DOHH2 (cell line): ENCODE measurements around the gene PRIM2.

ENCODE experiments used
- H3F3A ChIP-seq: fragments of 200-600 bp; sonication (generic), shearing (Covaris generic); 2 replicates; pipeline ENCODE4 v1.6.0; 2016; ENCODE audit warnings: antibody characterized with exemption, mild to moderate bottlenecking; ENCODE audit not compliant: control insufficient read depth, insufficient read depth
- H3K27ac ChIP-seq: fragments of 200-600 bp; sonication (generic); 2 replicates; pipeline ENCODE4 v1.5.1; 2014; ENCODE audit warnings: low read depth, mild to moderate bottlenecking, low read length, moderate library complexity
- H3K27me3 ChIP-seq: fragments of 200-600 bp; sonication (generic); 2 replicates; pipeline ENCODE4 v1.6.1; 2014; ENCODE audit warnings: mild to moderate bottlenecking, low read length, mixed read lengths; ENCODE audit not compliant: control insufficient read depth
- H3K36me3 ChIP-seq: fragments of 200-600 bp; sonication (generic); 2 replicates; pipeline ENCODE4 v1.6.1; 2014; ENCODE audit warnings: mild to moderate bottlenecking, low read length, moderate library complexity, mixed read lengths; ENCODE audit not compliant: control insufficient read depth
- H3K4me1 ChIP-seq: fragments of 200-600 bp; sonication (generic); 2 replicates; pipeline ENCODE4 v1.6.1; 2014; ENCODE audit warnings: mild to moderate bottlenecking, low read length, mixed read lengths; ENCODE audit not compliant: control insufficient read depth
- H3K4me2 ChIP-seq: fragments of 200-600 bp; sonication (generic); 2 replicates; pipeline ENCODE4 v1.6.0; 2014; ENCODE audit warnings: mild to moderate bottlenecking, low read length, moderate library complexity
- H3K4me3 ChIP-seq: fragments of 200-600 bp; sonication (generic); 2 replicates; pipeline ENCODE4 v1.5.1; 2014; ENCODE audit warnings: mild to moderate bottlenecking, low read length, mixed read lengths
- H3K79me2 ChIP-seq: fragments of 200-600 bp; sonication (generic); 2 replicates; pipeline ENCODE4 v1.6.1; 2014; ENCODE audit warnings: mild to moderate bottlenecking, low read length, mixed read lengths; ENCODE audit not compliant: control insufficient read depth
- H3K9me2 ChIP-seq: fragments of 200-600 bp; sonication (generic); replicated peaks from 2 replicates; pipeline ENCODE4 v1.6.1; 2014; ENCODE audit warnings: mild to moderate bottlenecking, low read length, mixed read lengths; ENCODE audit not compliant: control insufficient read depth
- H3K9me3 ChIP-seq: fragments of 200-600 bp; sonication (generic); 2 replicates; pipeline ENCODE4 v1.6.1; 2014; ENCODE audit warnings: antibody characterized with exemption, low read length, mixed read lengths; ENCODE audit not compliant: control insufficient read depth, insufficient read depth
- H4K20me1 ChIP-seq: fragments of 200-600 bp; sonication (generic); 2 replicates; pipeline ENCODE4 v1.6.0; 2014; ENCODE audit warnings: low read depth, mild to moderate bottlenecking, antibody characterized with exemption, low read length, moderate library complexity; ENCODE audit not compliant: control insufficient read depth, insufficient read depth
- EZH2phosphoT487 ChIP-seq: fragments of 200-600 bp; sonication (generic); IDR thresholded peaks from 2 replicates; pipeline ENCODE4 v1.6.1; 2017; ENCODE audit warnings: borderline replicate concordance, mild to moderate bottlenecking, antibody characterized with exemption, low read length, moderate library complexity, mixed read lengths
- TF ChIP-seq, protein P1 (sequence below): fragments of 200-600 bp; sonication (generic); IDR thresholded peaks from one replicate; pipeline ENCODE4 v1.5.1; 2014; ENCODE audit warnings: antibody characterized with exemption, mild to moderate bottlenecking, low read depth, low read length; ENCODE audit not compliant: poor library complexity, severe bottlenecking

PRIM2 gene

DNA sequence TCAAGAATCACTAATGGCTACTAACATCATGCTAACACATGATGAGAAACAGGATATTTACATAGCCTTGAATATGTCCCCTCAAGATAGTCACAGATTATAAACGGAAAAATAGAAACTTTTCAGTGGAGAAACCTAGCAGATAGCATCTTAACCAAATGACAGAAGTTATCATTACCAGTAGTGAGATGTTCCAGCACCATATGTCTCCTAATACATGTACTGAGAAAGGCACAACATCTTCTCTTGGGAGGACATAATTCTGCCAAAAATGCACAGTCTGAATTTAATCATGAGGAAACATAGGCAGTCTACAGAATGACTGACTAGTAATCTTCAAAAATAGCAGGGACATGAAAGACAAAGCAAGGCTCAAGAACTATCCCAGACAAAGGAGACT, 19.9 kb upstream of the PRIM2 start:
- H3K9me3 ChIP-seq: no peaks in the 10 kb centered on the region
- H3F3A ChIP-seq: no peaks in the 10 kb centered on the region
- TF ChIP-seq, protein P1, sequence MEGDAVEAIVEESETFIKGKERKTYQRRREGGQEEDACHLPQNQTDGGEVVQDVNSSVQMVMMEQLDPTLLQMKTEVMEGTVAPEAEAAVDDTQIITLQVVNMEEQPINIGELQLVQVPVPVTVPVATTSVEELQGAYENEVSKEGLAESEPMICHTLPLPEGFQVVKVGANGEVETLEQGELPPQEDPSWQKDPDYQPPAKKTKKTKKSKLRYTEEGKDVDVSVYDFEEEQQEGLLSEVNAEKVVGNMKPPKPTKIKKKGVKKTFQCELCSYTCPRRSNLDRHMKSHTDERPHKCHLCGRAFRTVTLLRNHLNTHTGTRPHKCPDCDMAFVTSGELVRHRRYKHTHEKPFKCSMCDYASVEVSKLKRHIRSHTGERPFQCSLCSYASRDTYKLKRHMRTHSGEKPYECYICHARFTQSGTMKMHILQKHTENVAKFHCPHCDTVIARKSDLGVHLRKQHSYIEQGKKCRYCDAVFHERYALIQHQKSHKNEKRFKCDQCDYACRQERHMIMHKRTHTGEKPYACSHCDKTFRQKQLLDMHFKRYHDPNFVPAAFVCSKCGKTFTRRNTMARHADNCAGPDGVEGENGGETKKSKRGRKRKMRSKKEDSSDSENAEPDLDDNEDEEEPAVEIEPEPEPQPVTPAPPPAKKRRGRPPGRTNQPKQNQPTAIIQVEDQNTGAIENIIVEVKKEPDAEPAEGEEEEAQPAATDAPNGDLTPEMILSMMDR: no peak
- no peak for TF ChIP-seq EZH2phosphoT487

GRCh38 chr6:57298741-57299140, 18.7 kb upstream of the PRIM2 start:
- Histone ChIP-seq H3K9me2 (no peaks in the 10 kb centered on the region), H3K4me2 (no peak overlapping the region), H3K9me3 (no peaks in the 10 kb centered on the region), H4K20me1 (no peaks in the 10 kb centered on the region), H3K27me3 (peaks cover 4% of the 10 kb centered on the region; the same call in 1 of the 2 replicates), H3K79me2 (no peaks in the 10 kb centered on the region), H3K36me3 (no peaks in the 10 kb centered on the region), H3K4me3 (no peak overlapping the region), H3F3A (no peaks in the 10 kb centered on the region), H3K4me1 (no peaks in the 10 kb centered on the region), H3K27ac (no peak overlapping the region)
- no peak for TF ChIP-seq EZH2phosphoT487
- TF ChIP-seq, protein P1: no peak

More for the DNA sequence above, 19.9 kb upstream of the PRIM2 start:
- no peaks in the 10 kb centered on the region for H3K4me1 ChIP-seq
- no peak overlapping the region for H3K27ac ChIP-seq
- H3K4me3 ChIP-seq: no peak overlapping the region
- H3K27me3 ChIP-seq: peaks cover 4% of the 10 kb centered on the region; the same call in 1 of the 2 replicates
- no peaks in the 10 kb centered on the region for H3K79me2 ChIP-seq
- no peaks in the 10 kb centered on the region for H4K20me1 ChIP-seq
- H3K4me2 ChIP-seq: no peak overlapping the region
- no peaks in the 10 kb centered on the region for H3K36me3 ChIP-seq
- H3K9me2 ChIP-seq: no peaks in the 10 kb centered on the region

DNA sequence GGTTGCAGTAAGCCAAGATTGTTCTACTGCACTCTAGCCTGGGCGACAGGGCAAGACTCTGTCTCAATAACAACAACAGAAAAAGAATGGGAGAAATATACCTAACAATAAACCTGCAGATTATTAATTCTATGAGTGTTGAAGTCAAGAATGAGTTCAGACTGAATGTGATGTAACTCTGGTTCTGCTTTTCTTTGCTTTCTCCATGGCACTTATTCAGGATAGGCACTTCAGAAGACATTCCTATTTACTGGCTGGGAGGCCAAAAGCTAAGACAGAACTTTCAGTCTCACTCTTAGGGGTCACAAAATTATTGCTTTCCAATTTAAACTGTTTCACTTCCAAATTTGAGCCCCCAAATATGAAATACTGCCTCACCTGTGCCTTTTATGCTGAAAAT, 15.7 kb upstream of the PRIM2 start:
- Histone ChIP-seq H3K9me3 (no peaks in the 10 kb centered on the region), H3F3A (no peaks in the 10 kb centered on the region), H3K4me3 (no peak overlapping the region), H3K79me2 (no peaks in the 10 kb centered on the region), H3K4me2 (no peak overlapping the region), H3K36me3 (no peaks in the 10 kb centered on the region), H3K9me2 (no peaks in the 10 kb centered on the region), H3K27ac (no peak overlapping the region), H4K20me1 (no peaks in the 10 kb centered on the region), H3K4me1 (no peaks in the 10 kb centered on the region), H3K27me3 (peaks cover 4% of the 10 kb centered on the region)
- TF ChIP-seq, protein P1: no peak
- TF ChIP-seq EZH2phosphoT487: no peak
